ENCODE results near the gene CERS6.

DNA sequence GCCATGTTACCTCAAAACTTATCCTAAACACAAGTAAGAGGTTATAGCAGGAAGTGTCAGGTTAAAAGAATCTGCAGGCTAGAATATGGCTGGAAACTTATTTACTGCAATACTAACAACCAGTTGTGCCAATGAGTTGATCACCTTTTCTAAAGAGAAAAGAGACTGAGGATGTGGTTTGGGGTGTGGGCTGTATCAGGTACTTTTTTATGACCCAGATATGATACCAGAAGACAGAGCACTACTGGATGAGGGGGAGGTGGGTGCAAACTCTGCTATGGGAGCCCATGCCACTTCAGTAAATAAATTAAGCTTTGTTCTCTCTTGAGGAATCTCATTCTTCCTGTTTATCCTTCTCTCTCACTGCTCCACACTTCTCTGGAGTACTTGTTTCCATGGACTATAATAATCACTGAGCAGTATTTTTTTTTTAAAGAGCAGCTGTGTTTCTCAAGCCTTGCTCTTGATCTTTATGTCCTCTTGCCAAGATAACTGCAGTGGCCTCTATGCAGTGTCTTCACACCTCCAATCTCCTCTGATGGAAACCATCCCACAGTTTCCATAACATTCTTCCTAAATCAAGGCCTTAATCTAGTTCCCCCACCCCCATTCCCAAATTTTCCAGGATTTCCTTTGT, 295.1 kb downstream of the CERS6 start:
- TF ChIP-seq ESRRG (CRISPR knock-in tag; IDR thresholded peaks at IDR 0.05) (no peak), PPARA (CRISPR knock-in tag; IDR thresholded peaks at IDR 0.05; ENCODE audit: borderline replicate concordance) (no peak), CREB5 (CRISPR knock-in tag; IDR thresholded peaks at IDR 0.05; ENCODE audit: low read depth) (no peak), ZFP30 (CRISPR knock-in tag; IDR thresholded peaks at IDR 0.05) (no peak), ZFP3 (CRISPR knock-in tag; IDR thresholded peaks at IDR 0.05) (no peak)
- TF ChIP-seq, protein P1, sequence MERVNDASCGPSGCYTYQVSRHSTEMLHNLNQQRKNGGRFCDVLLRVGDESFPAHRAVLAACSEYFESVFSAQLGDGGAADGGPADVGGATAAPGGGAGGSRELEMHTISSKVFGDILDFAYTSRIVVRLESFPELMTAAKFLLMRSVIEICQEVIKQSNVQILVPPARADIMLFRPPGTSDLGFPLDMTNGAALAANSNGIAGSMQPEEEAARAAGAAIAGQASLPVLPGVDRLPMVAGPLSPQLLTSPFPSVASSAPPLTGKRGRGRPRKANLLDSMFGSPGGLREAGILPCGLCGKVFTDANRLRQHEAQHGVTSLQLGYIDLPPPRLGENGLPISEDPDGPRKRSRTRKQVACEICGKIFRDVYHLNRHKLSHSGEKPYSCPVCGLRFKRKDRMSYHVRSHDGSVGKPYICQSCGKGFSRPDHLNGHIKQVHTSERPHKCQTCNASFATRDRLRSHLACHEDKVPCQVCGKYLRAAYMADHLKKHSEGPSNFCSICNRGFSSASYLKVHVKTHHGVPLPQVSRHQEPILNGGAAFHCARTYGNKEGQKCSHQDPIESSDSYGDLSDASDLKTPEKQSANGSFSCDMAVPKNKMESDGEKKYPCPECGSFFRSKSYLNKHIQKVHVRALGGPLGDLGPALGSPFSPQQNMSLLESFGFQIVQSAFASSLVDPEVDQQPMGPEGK (CRISPR knock-in tag; IDR thresholded peaks at IDR 0.05; ENCODE audit: borderline replicate concordance) = no peak
